Fibroblast of pulmonary artery (primary cell): ENCODE measurements around the gene INSRR.
A peak's percentile ranks its signal among the peaks of the same experiment; 100 is the strongest.

Experiments
- DNase-seq: peaks from one replicate; pipeline ENCODE4 v3.0.0-alpha.2; 2010; ENCODE audit warnings: low read depth
- H3K4me3 ChIP-seq: replicated peaks from 2 replicates; pipeline ENCODE4 v1.5.1; 2011; ENCODE audit warnings: low read depth, mild to moderate bottlenecking, control low read depth, low read length, moderate library complexity
- CTCF ChIP-seq: IDR thresholded peaks from 2 replicates; pipeline ENCODE4 v1.5.1; 2011; ENCODE audit warnings: mild to moderate bottlenecking, control low read depth, low read length, inconsistent platforms; ENCODE audit errors: missing control alignments

The INSRR gene

DNA sequence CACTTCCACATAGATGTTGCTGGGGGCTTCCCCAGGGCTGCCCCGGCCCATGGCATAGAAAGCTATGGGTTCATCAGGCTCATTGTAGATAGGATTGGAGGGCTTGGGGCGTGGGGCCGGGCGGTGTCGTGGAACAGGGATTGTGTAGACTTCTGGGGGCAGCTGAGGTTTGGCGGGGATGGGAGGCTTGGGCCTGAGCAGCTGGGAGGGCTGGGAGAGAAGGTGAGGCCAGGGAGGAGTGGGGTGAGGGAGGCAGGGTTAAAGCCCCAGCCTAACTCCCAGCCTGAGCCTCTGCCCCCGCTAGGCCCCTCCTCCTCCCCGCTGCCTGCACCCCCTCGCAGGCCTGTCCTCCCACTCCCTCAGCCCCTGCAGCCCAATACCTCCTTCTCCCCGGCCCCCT lies 49.6 kb downstream of the INSRR start:
- no peak for DNase-seq

GRCh38 chr1:156808186-156809030 lies 50.5 kb downstream of the INSRR start:
- no peak for TF ChIP-seq CTCF
- H3K4me3 ChIP-seq = no peak overlapping the region

More for the DNA sequence above, 49.6 kb downstream of the INSRR start:
- TF ChIP-seq CTCF = no peak
- no peak overlapping the region for H3K4me3 ChIP-seq

GRCh38 chr1:156807627-156808026 lies 51.3 kb downstream of the INSRR start:
- no peak for DNase-seq
- TF ChIP-seq CTCF = no peak
- no peak overlapping the region for H3K4me3 ChIP-seq

More at GRCh38 chr1:156808186-156809030, 50.5 kb downstream of the INSRR start:
- no peak for DNase-seq

DNA sequence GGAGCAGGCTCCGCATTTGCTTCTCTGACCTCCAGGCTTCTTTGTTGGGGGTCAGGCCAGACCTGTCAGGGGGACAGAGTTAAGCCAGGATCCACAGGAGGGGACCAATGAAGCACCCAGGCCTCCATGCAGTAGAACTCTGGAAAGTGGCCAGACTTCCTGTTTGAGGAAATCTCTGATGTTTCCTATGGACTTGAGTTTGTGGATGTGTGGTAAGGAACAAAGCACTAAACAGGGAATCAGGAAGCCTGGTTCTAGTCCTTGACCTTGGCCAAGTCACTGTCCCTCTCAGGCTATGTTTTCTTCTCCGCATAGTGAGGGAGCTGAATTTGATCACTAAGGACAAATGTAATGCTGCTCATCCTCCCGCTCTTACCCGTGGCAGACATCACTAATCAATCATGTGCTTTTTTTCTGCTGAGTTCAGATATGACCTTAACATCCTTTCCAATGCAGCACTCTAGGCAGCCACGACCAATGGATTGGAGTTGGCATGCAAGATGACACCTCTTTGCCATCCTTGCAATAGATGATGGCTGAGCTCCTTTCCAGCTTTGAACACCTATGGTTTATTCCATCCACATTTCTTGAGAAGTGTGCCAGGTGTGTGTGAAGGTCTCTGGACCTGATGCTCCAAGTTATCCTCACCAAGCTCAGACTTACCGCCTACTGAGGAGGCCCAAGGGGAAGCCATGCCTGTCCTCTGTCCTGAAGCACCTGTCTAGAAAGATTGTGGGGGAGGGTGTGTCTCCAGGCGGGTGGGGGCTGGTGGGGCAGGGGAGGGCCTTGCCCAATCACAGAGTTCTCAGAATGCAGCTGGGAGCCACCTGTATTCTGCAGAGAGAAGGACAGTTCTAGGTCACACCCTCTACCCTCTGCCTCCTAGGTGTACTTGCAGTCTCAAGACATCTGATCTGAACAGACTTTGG lies 52.1 kb downstream of the INSRR start:
- TF ChIP-seq CTCF = no peak
- DNase-seq = peak; percentile 33
- H3K4me3 ChIP-seq = no peak overlapping the region

DNA sequence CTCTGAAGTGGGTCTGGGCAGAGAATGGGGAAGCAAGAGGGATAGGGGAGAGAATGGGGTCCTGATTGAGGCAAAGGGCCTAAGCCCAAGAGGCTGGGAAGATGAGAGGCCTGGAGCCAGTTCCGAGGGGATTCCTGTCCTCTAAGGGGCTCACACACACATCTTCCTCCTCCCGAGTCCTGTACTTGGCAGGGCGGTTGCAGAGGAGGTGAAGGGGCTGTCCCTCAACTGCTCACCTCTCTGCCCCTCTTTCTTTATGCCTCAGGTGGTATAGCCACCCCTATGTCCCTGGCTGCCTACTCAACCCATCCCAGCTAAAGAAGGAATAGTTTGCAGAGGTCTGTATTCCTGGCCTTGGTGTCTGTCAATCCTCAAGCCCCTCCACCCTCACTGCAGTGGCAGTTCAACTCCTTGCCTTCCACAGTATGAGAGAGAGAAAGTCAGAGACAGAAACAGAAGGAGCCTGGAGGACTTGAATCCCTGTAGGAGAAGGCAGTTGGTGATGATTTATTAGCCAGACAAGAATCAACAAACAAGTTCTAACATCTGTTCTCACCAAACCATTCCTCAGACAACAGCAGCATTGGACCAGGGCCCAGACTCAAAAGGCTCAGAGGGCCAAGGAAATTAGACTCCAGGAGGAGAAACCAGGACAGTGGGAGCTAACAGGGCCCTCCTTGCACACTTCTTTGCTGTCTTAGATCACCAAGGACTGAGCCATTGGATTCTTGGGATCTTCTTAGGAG lies 53.0 kb downstream of the INSRR start:
- no peak overlapping the region for H3K4me3 ChIP-seq
- peak; percentile 56 for DNase-seq
- TF ChIP-seq CTCF = no peak

GRCh38 chr1:156804572-156805243 lies 54.2 kb downstream of the INSRR start:
- DNase-seq = no peak
- H3K4me3 ChIP-seq = no peak overlapping the region
- no peak for TF ChIP-seq CTCF
